GM12872 (cell line): ENCODE data around the gene ASNSD1.

Experiments used
- TF ChIP-seq, protein P1 (sequence below): IDR thresholded peaks from 3 replicates; pipeline ENCODE4 v1.5.1; 2011; ENCODE audit warnings: low read depth, mild to moderate bottlenecking, low read length, moderate library complexity; ENCODE audit not compliant: insufficient read depth

The ASNSD1 gene

GRCh38 chr2:189661148-189661956, at the start of gene ASNSD1:
TSS of gene ASNSD1 (plus strand) at chr2:189661459. CDS start at chr2:189666133, 4,674 bp downstream.
- TF ChIP-seq, protein P1, sequence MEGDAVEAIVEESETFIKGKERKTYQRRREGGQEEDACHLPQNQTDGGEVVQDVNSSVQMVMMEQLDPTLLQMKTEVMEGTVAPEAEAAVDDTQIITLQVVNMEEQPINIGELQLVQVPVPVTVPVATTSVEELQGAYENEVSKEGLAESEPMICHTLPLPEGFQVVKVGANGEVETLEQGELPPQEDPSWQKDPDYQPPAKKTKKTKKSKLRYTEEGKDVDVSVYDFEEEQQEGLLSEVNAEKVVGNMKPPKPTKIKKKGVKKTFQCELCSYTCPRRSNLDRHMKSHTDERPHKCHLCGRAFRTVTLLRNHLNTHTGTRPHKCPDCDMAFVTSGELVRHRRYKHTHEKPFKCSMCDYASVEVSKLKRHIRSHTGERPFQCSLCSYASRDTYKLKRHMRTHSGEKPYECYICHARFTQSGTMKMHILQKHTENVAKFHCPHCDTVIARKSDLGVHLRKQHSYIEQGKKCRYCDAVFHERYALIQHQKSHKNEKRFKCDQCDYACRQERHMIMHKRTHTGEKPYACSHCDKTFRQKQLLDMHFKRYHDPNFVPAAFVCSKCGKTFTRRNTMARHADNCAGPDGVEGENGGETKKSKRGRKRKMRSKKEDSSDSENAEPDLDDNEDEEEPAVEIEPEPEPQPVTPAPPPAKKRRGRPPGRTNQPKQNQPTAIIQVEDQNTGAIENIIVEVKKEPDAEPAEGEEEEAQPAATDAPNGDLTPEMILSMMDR = peak; percentile 83

GRCh38 chr2:189613077-189613636, 48.1 kb upstream of the ASNSD1 start:
- TF ChIP-seq, protein P1 = no peak

DNA sequence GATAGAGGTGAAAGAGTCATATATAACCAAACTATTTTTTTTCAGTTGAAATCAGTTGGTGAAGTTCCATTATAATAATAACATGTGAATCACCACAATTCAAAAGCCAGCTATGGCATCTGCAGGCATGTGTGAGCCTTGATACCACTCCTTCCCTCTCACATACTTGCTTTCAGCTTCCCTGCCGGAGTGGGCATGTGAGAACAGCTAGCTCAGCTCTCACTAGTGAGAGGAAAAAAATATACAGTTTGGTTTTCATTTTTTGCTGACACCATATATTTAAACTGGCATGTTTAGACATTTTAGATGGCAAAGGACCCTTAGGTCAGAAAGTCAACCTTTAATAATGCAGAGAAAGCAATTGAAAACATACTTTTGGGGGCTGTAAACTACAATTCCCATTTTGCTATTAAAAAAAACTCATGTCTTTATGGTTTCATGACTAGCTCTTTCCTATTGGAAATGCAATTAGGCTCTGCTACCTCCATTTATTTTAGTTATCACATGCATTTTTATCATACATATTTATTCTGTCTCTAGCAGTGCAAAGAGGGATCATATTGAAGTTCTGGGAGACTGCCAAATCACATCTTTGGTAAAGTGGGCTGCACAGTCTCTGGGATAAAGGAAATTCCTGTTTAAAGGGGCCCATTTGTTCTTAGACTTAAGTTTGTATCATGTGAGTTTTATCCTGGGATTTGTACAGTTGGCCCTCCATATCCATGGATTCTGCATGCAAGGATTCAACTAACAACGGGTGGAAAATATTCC, 47.4 kb upstream of the ASNSD1 start:
- TF ChIP-seq, protein P1 = no peak

DNA sequence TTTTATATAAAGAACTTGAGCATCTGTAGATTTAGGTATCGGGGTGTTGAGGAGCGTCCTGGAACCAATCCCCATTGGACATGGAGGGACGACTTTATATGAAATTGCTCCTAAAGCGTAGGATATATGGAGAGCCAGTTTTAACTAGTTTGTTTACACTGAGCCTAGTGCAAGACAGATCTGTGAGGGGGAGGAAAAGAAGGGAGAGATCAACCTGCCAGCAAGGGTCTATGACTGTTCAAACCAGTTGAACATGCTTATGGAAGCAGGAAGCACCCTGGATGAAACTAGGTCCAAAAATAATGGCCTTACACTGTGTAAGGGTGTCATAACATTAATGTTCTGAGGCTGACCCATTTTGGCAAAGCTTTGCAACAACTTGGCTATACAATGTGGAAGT, 46.7 kb upstream of the ASNSD1 start:
- TF ChIP-seq, protein P1 = no peak

DNA sequence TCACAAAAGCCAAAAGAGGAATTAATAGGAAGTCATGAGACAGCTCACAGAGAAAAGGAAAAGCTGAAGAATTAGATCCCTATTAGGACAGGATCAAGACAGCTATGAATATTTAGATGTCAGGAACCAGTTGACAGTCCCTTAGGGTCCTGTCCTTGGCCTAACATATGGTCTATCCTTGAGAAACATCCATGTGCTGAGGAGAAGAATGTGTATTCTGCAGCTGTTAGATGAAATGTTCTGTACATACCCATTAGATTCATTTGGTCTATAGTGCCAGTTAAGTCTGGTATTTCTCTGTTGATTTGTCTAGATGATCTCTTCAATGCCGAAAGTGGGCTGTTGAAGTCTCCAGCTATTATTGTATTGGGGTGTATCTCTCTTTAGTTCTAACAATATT, 43.1 kb upstream of the ASNSD1 start:
- TF ChIP-seq, protein P1 = no peak

DNA sequence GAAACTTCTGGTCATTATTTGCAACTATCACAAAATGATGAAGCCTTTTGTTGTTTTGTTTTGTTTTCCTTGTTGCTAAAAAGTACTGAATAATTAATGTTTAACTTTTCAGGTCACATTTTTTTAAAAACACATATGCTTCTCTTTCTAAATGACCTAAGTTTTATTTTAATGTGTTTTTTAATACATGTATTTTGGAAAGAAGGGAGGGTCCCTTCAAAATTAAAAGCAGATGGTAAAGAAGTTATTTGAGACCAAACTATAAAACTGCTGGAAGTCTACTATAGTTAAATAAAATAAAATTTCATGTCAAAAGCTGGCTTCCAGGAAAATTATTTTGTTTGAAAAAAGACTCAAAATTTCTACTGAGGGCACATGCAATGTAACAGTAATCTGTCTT, 39.5 kb upstream of the ASNSD1 start:
- TF ChIP-seq, protein P1 = no peak

GRCh38 chr2:189623049-189623448, 38.2 kb upstream of the ASNSD1 start:
- TF ChIP-seq, protein P1 = no peak
